GM12891 (cell line): ENCODE measurements around the gene DNAJB4.

Experiments
- POLR2A ChIP-seq: IDR thresholded peaks from 2 replicates; pipeline ENCODE4 v1.6.1; 2011; ENCODE audit warnings: low read depth, low read length, control low read depth
- POLR2AphosphoS5 ChIP-seq: IDR thresholded peaks from 2 replicates; pipeline ENCODE4 v1.6.1; 2011; ENCODE audit warnings: low read depth, low read length, control low read depth
- SPI1 ChIP-seq: IDR thresholded peaks from 2 replicates; pipeline ENCODE4 v1.6.1; 2011; ENCODE audit warnings: low read depth, low read length, control low read depth
- TAF1 ChIP-seq: IDR thresholded peaks from 2 replicates; pipeline ENCODE4 v1.6.1; 2011; ENCODE audit warnings: low read depth, low read length, control low read depth

GRCh38 chr1:78045563-78045925 is 40.8 kb downstream of the DNAJB4 start:
- TF ChIP-seq SPI1, result no peak
- no peak for TF ChIP-seq POLR2AphosphoS5
- TF ChIP-seq TAF1, result no peak
- no peak for TF ChIP-seq POLR2A
